Nephron progenitor cell (in vitro differentiated cells): Measurements from ENCODE around the gene SCN11A.
"Not testable (repeated sequence)": the region's sequence is repeated elsewhere in the genome, so short reads cannot be mapped to it uniquely, and the experiment has no call there.

Experiments used
- DNase-seq: peaks from one replicate; pipeline ENCODE4 v3.0.0; 2021
- H3K27ac Mint-ChIP-seq: 2 replicates; pipeline ENCODE4 v1.8.0; 2021; ENCODE audit warnings: mild to moderate bottlenecking, moderate library complexity, mixed read lengths
- H3K27me3 Mint-ChIP-seq: 2 replicates; pipeline ENCODE4 v1.8.0; 2021; ENCODE audit warnings: mild to moderate bottlenecking, low read depth, mixed read lengths; ENCODE audit not compliant: poor library complexity
- H3K36me3 Mint-ChIP-seq: 2 replicates; pipeline ENCODE4 v1.8.0; 2021; ENCODE audit warnings: low read depth, mixed read lengths
- H3K4me1 Mint-ChIP-seq: 2 replicates; pipeline ENCODE4 v1.8.0; 2021; ENCODE audit warnings: mixed read lengths
- H3K4me3 Mint-ChIP-seq: 2 replicates; pipeline ENCODE4 v1.8.0; 2021; ENCODE audit warnings: mild to moderate bottlenecking, moderate library complexity, mixed read lengths
- H3K9me3 Mint-ChIP-seq: 2 replicates; pipeline ENCODE4 v1.8.0; 2021; ENCODE audit warnings: mild to moderate bottlenecking, moderate library complexity, mixed read lengths
- CTCF ChIP-seq: fragments of 200-600 bp; sonication (generic); IDR thresholded peaks from 2 replicates; pipeline ENCODE4 v1.5.0; 2021; ENCODE audit warnings: antibody characterized with exemption

Gene SCN11A

GRCh38 chr3:39063143-39063542, 11.4 kb upstream of the SCN11A start:
- no peak for TF ChIP-seq CTCF
- Mint-ChIP-seq H3K9me3 (peaks cover 27% of the 10 kb centered on the region), H3K4me3 (no peak overlapping the region), H3K4me1 (peaks cover 34% of the 10 kb centered on the region), H3K27me3 (peaks cover 2% of the 10 kb centered on the region), H3K27ac (no peak overlapping the region), H3K36me3 (peaks cover 81% of the 10 kb centered on the region)
- DNase-seq: no peak

GRCh38 chr3:39062180-39062579, 10.4 kb upstream of the SCN11A start:
- peaks cover 27% of the 10 kb centered on the region for H3K9me3 Mint-ChIP-seq
- no peak for TF ChIP-seq CTCF
- H3K27ac Mint-ChIP-seq: no peak overlapping the region
- H3K36me3 Mint-ChIP-seq: peaks cover 79% of the 10 kb centered on the region
- DNase-seq: no peak
- peaks cover 38% of the 10 kb centered on the region for H3K4me1 Mint-ChIP-seq
- peaks cover 2% of the 10 kb centered on the region for H3K27me3 Mint-ChIP-seq
- no peak overlapping the region for H3K4me3 Mint-ChIP-seq

- not testable (repeated sequence) for H3K27ac Mint-ChIP-seq
- H3K4me1 Mint-ChIP-seq: peaks cover 48% of the 10 kb centered on the region
- H3K36me3 Mint-ChIP-seq: peaks cover 76% of the 10 kb centered on the region
Observed at GRCh38 chr3:39061228-39061627, 9.5 kb upstream of the SCN11A start.

GRCh38 chr3:39056151-39056550, 4.4 kb upstream of the SCN11A start:
- Mint-ChIP-seq H3K9me3 (peaks cover 17% of the 10 kb centered on the region), H3K27me3 (no peaks in the 10 kb centered on the region), H3K4me3 (no peak overlapping the region), H3K36me3 (peaks cover 33% of the 10 kb centered on the region), H3K4me1 (peaks cover 75% of the 10 kb centered on the region), H3K27ac (peak overlapping the region; percentile 68)
- DNase-seq: no peak
- no peak for TF ChIP-seq CTCF

More at GRCh38 chr3:39061228-39061627, 9.5 kb upstream of the SCN11A start:
- not testable (repeated sequence) for H3K27me3 Mint-ChIP-seq, H3K4me3 Mint-ChIP-seq, DNase-seq
- peaks cover 27% of the 10 kb centered on the region for H3K9me3 Mint-ChIP-seq

GRCh38 chr3:39053696-39054095, 2.0 kb upstream of the SCN11A start:
- H3K4me3 Mint-ChIP-seq: peak overlapping the region; percentile 99
- H3K4me1 Mint-ChIP-seq: peaks cover 63% of the 10 kb centered on the region
- H3K27ac Mint-ChIP-seq: no peak overlapping the region
- no peak for TF ChIP-seq CTCF
- peaks cover 16% of the 10 kb centered on the region for H3K36me3 Mint-ChIP-seq
- no peaks in the 10 kb centered on the region for H3K9me3 Mint-ChIP-seq
- DNase-seq: no peak
- H3K27me3 Mint-ChIP-seq: peaks cover 1% of the 10 kb centered on the region

- peaks cover 3% of the 10 kb centered on the region for H3K27me3 Mint-ChIP-seq
- DNase-seq: peak; percentile 17
- peaks cover 54% of the 10 kb centered on the region for H3K4me1 Mint-ChIP-seq
- peak overlapping the region; percentile 99 for H3K4me3 Mint-ChIP-seq
- TF ChIP-seq CTCF: no peak
- H3K36me3 Mint-ChIP-seq: peaks cover 8% of the 10 kb centered on the region
- H3K27ac Mint-ChIP-seq: peak overlapping the region; percentile 92
- H3K9me3 Mint-ChIP-seq: no peaks in the 10 kb centered on the region
Observed at GRCh38 chr3:39052583-39052982, 839 bp upstream of the SCN11A start.
